Measurements from ENCODE around the gene GPATCH4. TPM values are rescaled to one million over a fixed set of nuclear protein-coding genes. Genes with fewer than 3 reads are reported as not detected.
"Not testable (repeated sequence)": the region's sequence is repeated elsewhere in the genome, so short reads cannot be mapped to it uniquely, and the experiment has no call there.

GPATCH4 gene
- total RNA-seq, 3 donors from 2014 or later: 171 to 190 (median 174) TPM

DNA sequence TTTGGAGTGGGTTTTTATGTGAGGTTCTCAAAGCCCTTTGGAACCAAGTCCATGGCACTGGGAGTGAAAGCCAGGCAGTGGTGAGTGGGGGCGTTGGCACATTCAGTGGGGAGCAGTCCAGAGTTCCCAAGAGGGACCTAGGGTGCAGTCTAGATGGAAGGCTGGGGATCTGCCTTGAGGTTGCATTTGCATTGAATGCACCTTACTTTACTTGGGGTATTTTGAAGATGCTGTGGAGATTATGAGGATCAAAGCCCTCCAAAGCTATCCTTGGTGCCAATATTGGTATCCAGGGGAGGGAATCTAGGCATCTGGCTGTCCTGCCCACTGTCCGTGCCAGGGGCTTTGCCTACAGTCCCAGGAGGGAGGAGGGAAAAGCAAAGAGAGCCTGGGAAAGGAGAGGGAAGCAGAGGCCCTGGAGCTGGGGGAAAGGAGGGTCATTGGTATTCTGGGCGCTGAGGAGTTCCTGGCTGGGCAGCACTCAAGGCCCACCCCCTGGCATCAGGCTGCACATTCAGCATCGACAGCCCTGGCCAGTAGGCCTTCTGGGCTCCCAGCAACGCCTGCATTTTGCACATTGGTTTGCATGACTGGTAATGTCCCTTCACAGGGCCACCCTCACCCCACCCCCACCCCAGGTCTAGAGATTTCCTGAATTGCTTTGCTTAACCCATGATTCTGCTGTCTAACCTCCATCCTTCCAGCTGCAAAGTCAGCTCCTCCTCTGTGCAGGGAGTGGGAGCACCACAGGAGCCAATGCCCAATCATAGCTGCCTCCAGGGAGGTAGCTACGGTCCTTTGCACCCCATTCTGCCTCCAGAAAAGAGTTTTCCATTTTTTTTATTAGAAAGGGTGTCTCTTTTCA, 39.8 kb upstream of the GPATCH4 start:
- no peaks in the 10 kb centered on the region for H3K9me3 Mint-ChIP-seq
- peak overlapping the region; percentile 55 for H3K4me3 Mint-ChIP-seq
- peaks cover 25% of the 10 kb centered on the region for H3K4me1 Mint-ChIP-seq (ENCODE audit: low read depth)
- DNase-seq (no peak), ATAC-seq (no peak)
- no peaks in the 10 kb centered on the region for H3K36me3 Mint-ChIP-seq (ENCODE audit: insufficient read depth)
- peaks cover 83% of the 10 kb centered on the region for H3K27me3 Mint-ChIP-seq (ENCODE audit: low read depth)

DNA sequence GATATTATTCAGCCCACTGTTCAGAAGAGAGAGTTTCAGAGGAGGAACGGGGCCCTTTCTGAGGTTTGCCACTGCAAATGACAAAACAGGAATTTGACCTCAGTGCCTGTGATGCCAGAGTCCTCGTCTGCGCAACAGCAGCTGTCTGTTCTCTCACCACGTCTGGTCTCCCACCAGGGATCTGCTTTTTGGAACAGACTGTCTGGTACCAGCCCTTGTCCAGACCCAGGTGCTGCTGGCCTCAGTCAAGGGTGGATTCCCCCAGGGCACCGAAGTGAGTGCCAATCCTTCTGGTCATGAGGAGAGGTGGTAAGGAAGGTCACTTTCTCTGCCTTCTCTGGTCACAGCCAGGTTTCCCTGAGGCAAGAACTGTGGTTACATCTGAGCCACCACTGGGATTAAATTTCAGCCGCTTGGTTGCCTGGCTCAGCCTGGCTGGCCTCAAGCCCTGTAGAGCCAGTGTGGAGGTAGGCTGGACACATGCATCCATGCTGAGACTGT, 38.4 kb upstream of the GPATCH4 start:
- Mint-ChIP-seq H3K27me3 (ENCODE audit: low read depth) (peaks cover 76% of the 10 kb centered on the region), H3K9me3 (no peaks in the 10 kb centered on the region), H3K4me1 (ENCODE audit: low read depth) (peaks cover 25% of the 10 kb centered on the region), H3K36me3 (ENCODE audit: insufficient read depth) (no peaks in the 10 kb centered on the region), H3K4me3 (no peak overlapping the region)
- no peak for DNase-seq
- no peak for ATAC-seq

DNA sequence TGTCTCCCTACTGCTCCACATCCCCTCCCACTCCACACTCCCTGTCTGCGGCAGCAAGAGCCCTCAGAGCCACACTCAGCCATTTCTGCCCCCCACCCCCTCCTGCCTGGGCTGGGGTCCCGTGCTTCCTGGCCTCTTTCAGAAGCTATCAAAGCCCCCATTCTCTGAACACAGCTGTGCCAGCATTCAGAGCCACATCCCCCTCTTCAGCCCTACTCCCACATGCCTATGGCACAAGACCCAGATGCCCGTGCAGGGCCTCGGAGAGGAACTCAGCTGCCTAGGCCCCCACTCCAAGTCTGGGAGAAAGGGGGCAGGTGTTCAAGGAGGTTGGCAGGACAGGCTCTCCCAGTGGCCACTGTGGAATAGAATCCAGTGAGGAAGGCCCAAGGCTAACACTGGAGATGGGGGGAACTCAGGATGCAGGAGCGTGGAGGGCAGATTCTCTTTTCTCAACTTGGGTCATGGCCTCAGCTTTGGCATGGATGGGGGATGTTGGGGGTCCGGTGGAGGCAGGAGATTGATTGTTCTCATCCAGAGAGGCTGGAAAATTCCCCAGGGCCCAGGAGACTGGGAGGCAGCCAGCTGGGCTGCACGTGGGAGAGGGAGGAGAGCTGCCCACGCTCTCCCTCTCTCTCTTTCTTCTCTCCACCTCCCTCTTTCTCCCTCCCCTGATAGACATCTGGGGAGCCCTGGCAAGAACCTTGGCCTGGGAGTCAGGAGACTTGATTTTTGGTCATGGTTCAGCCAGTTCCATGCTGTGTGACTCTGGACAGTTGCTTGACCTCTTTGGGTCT, 37.1 kb upstream of the GPATCH4 start:
- Mint-ChIP-seq H3K4me1 (ENCODE audit: low read depth) (peaks cover 17% of the 10 kb centered on the region), H3K9me3 (no peaks in the 10 kb centered on the region)

DNA sequence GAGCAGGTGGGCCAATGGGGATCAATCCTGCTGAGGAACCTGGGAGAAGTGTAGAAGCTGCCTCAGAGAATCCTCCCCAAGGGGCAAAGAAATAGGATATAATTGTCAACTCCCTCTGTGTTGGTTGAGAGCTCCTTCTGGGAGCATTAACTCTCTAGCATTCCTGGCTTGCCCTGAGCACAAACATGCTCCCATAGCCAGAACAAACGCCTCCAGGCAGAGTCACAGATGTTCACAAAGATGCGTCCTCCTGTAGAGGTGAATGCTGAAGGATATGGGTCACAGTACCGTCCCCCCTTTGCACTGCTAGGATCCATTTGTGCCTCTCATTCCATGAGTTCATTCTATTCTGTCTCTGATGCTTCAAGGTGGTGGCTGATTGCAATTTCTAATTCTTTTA, 31.1 kb upstream of the GPATCH4 start:
- H3K36me3 Mint-ChIP-seq (ENCODE audit: insufficient read depth): no peaks in the 10 kb centered on the region
- H3K4me1 Mint-ChIP-seq (ENCODE audit: low read depth): no peaks in the 10 kb centered on the region
- H3K4me3 Mint-ChIP-seq: no peak overlapping the region
- H3K27me3 Mint-ChIP-seq (ENCODE audit: low read depth): peaks cover 52% of the 10 kb centered on the region
- DNase-seq (no peak), ATAC-seq (no peak)
- no peaks in the 10 kb centered on the region for H3K9me3 Mint-ChIP-seq

More for the DNA sequence above, 37.1 kb upstream of the GPATCH4 start:
- Mint-ChIP-seq H3K36me3 (ENCODE audit: insufficient read depth) (no peaks in the 10 kb centered on the region), H3K4me3 (no peak overlapping the region), H3K27me3 (ENCODE audit: low read depth) (peaks cover 75% of the 10 kb centered on the region)
- ATAC-seq (no peak), DNase-seq (no peak)

DNA sequence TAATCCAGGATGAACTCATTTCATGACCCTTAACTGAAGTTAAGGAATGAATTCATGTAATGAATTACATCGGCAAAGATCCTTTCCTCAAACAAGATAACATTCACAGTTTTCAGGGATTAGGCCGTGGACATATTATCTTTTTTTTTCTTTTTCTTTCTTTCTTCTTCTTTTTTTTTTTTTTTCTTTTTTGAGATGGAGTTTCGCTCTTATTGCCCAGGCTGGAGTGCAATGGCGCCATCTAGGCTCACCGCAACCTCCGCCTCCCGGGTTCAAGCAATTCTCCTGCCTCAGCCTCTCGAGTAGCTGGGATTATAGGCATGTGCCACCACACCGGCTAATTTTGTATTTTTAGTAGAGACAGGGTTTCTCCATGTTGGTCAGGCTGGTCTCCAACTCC, 29.9 kb upstream of the GPATCH4 start:
- H3K9me3 Mint-ChIP-seq; H3K4me1 Mint-ChIP-seq (ENCODE audit: low read depth); H3K36me3 Mint-ChIP-seq (ENCODE audit: insufficient read depth); H3K4me3 Mint-ChIP-seq; DNase-seq; ATAC-seq: not testable (repeated sequence)
- peaks cover 48% of the 10 kb centered on the region for H3K27me3 Mint-ChIP-seq (ENCODE audit: low read depth)

DNA sequence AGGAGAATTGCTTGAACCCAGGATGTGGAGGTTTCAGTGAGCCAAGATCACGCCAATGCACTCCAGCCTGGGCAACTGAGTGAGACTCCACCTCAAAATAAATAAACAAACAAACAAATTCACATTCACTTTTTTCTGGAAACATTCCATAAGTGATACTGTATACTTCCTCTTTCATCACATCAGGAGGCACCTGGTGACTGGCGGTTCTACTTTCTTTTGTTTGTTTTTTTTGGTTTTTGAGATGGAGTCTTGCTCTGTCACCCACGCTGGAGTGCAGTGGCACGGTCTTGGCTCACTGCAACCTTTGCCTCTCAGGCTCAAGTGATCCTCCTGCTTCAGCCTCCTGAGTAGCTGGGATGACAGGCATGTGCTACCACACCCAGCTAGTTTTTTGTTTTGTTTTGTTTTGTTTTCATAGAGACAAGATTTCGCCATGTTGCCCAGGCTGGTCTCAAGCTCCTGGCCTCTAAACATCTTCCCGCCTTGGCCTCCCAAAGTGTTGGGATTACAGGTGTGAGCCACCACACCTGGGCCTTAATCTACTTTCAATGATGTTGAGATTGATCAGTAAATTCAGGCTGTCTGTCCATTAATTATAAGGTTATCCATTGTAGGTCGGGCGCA, 28.7 kb upstream of the GPATCH4 start:
- Mint-ChIP-seq H3K27me3 (ENCODE audit: low read depth) (peaks cover 49% of the 10 kb centered on the region), H3K4me1 (ENCODE audit: low read depth) (peaks cover 6% of the 10 kb centered on the region), H3K36me3 (ENCODE audit: insufficient read depth) (no peaks in the 10 kb centered on the region), H3K4me3 (no peak overlapping the region), H3K9me3 (no peaks in the 10 kb centered on the region)
- DNase-seq (no peak), ATAC-seq (no peak)

DNA sequence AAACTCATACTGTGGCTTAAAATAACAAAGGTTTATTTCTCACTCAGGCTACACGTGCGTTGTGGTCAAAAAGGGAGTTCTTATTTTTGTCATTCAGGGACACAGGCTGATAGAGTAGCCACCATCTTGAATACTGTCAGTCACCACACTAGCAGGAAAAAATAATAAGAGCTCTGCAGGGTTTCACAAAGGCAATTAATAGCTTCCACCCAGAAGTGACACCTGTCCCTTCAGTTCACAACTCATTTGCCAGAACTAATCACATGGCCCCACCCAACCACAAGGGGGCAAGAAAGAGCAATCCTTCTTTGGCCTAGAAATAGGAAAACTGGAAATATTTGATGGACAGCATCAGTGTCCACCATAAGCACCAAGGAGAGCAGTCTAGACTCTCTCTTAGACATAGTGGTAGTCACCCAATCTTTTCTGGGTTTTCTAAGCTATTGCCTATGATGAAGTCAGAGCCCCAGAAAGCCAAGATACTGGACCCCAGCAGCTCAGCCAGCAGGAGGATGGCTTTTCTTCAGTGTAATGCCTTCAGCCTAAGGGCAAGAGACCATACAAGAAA, 26.1 kb upstream of the GPATCH4 start:
- no peak overlapping the region for H3K4me3 Mint-ChIP-seq
- peaks cover 47% of the 10 kb centered on the region for H3K27me3 Mint-ChIP-seq (ENCODE audit: low read depth)
- H3K36me3 Mint-ChIP-seq (ENCODE audit: insufficient read depth): no peaks in the 10 kb centered on the region
- no peak for ATAC-seq
- no peak for DNase-seq
- H3K4me1 Mint-ChIP-seq (ENCODE audit: low read depth): peaks cover 8% of the 10 kb centered on the region
- H3K9me3 Mint-ChIP-seq: no peaks in the 10 kb centered on the region

DNA sequence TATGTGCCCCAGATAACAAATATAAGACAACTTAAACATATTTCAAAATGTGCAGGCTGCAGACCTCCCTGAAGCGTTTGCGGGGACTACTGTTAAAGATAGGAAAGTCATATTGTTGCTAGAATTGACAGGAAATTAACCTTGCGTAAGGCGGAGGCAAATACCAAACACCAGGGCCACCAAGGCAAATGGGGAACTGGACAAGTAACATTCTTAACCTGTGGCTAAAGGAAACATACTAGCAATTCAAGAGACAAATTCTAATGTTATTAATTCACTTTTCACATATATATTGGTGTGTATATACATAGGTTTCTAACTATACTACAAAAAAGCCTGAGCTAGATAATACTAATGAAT, 24.8 kb upstream of the GPATCH4 start:
- ATAC-seq (no peak), DNase-seq (no peak)
- Mint-ChIP-seq H3K4me1 (ENCODE audit: low read depth) (peaks cover 8% of the 10 kb centered on the region), H3K36me3 (ENCODE audit: insufficient read depth) (no peaks in the 10 kb centered on the region), H3K4me3 (no peak overlapping the region), H3K27me3 (ENCODE audit: low read depth) (peaks cover 47% of the 10 kb centered on the region), H3K9me3 (no peaks in the 10 kb centered on the region)

DNA sequence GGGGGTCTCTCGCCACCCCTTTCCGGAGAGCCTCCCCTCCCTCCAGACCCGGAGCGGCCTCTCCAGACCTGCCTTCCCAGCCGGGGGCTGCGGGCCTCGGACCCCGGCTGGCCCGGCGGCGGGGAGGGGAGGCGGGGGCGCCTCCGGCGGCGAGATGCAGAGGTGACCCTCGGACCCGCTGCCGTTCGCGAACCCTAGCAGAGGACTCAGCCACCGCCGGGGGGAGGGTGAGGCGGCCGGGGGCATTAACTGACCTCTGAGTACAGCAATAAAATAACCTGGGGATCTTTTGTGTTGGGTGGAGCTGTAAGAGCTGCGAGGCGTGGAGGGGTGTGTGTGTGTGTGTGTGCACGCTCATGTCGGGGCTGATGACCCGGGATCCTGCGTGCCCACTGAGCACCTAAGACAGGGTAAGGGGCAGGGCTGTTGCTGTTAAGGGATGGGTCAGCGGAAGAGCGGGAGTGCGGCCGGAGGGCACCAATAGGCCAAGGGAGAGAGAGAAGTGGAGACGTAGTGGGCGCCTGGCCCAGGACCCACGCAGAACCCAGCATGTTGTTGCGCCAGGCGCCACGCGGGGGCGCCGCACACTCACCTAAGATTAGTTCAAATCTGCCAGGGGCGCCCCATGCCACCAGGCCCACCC, 24.3 kb upstream of the GPATCH4 start:
- H3K4me1 Mint-ChIP-seq (ENCODE audit: low read depth): peaks cover 8% of the 10 kb centered on the region
- ATAC-seq: peak; percentile 57 to 60
- no peaks in the 10 kb centered on the region for H3K36me3 Mint-ChIP-seq (ENCODE audit: insufficient read depth)
- DNase-seq: peak; percentile 74
- H3K9me3 Mint-ChIP-seq: no peaks in the 10 kb centered on the region
- peak overlapping the region; percentile 63 for H3K4me3 Mint-ChIP-seq
- H3K27me3 Mint-ChIP-seq (ENCODE audit: low read depth): peaks cover 45% of the 10 kb centered on the region

DNA sequence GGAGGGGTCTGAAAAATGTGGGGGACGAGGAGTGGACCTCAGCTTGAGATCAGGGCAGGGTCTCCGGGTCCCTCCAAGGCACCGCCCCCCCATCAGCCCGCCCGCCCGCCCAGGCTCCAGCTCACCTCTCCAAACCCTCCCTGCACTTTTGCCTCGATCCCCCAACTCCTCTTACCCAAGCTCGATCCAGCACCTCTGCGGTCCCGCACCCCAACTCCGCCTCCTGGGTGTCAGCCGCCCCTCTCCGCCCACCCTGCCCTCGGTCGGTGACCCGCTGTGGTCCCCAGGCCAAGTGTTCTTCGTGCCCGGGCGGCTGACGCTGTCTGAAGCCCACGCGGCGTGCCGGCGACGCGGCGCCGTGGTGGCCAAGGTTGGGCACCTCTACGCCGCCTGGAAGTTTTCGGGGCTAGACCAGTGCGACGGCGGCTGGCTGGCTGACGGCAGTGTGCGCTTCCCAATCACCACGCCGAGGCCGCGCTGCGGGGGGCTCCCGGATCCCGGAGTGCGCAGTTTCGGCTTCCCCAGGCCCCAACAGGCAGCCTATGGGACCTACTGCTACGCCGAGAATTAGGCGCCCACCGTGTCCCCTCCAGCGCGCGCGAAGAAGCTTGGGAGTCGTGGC, 23.6 kb upstream of the GPATCH4 start:
- Mint-ChIP-seq H3K4me1 (ENCODE audit: low read depth) (peaks cover 8% of the 10 kb centered on the region), H3K9me3 (no peaks in the 10 kb centered on the region), H3K27me3 (ENCODE audit: low read depth) (peaks cover 49% of the 10 kb centered on the region), H3K4me3 (peak overlapping the region; percentile 46), H3K36me3 (ENCODE audit: insufficient read depth) (no peaks in the 10 kb centered on the region)
- ATAC-seq (peak; percentile 29 to 42), DNase-seq (no peak)

DNA sequence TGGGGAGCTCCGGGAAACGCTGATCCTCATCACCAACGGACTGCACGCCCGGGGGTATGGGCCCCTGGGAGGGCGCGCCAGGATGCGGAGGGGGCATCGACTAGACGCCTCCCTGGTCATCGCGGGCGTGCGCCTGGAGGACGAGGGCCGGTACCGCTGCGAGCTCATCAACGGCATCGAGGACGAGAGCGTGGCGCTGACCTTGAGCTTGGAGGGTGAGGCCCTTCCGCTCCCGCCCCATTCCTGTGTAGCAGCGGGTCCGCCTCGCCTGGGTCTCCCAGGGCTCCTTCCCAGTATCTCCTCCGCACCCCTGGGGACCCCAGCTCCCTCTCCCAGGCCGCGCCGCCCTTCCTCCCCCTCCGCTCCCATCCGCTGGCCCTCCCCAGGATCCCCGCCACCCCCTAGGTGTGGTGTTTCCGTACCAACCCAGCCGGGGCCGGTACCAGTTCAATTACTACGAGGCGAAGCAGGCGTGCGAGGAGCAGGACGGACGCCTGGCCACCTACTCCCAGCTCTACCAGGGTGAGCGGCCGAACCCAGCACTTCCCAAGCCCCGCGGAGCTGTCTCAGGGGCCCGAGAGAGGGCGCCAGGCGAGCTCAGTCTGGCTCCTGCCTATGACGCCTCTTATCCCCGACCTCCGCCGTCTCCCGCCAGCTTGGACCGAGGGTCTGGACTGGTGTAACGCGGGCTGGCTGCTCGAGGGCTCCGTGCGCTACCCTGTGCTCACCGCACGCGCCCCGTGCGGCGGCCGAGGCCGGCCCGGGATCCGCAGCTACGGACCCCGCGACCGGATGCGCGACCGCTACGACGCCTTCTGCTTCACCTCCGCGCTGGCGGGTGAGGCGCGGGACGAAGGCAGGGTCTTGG, 22.9 kb upstream of the GPATCH4 start:
- Mint-ChIP-seq H3K27me3 (ENCODE audit: low read depth) (peaks cover 56% of the 10 kb centered on the region), H3K4me1 (ENCODE audit: low read depth) (peaks cover 8% of the 10 kb centered on the region), H3K36me3 (ENCODE audit: insufficient read depth) (no peaks in the 10 kb centered on the region), H3K9me3 (no peaks in the 10 kb centered on the region), H3K4me3 (peak overlapping the region; percentile 50)
- ATAC-seq (peak; percentile 67), DNase-seq (no peak)

DNA sequence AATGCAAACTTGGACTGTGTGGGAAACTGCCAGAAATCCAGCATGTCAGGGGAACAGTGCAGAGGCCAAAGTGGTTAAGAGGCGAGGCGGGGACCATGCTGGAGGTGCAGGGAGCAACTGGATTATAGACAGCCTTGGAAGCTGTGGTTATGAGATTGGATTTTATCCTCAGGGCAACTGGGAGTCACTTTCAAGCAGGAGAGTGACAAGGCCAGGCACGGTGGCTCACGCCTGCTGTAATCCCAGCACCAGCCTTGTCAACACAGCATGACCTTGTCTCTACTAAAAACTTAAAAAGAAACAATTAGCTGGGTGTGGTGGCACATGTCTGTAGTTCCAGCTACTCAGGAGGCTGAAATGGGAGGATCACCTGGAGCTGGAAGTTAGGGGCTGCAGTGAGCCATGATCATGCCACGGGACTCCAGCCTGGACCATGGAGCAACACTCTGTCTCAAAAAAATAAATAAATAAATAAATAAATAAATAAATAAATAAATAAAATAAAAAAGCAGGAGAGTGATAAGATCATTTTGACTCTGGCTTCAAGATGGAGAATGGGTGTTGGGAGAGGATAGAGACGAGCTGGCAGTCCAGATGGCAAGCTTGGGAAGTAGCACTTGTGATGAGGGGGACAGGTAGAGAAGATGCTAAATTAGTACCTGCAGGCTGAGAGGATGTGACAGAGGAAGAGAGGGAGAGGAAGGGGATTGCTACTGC, 21.5 kb upstream of the GPATCH4 start:
- DNase-seq: no peak
- Mint-ChIP-seq H3K4me3 (peak overlapping the region; percentile 55), H3K4me1 (ENCODE audit: low read depth) (peaks cover 8% of the 10 kb centered on the region), H3K36me3 (ENCODE audit: insufficient read depth) (no peaks in the 10 kb centered on the region), H3K27me3 (ENCODE audit: low read depth) (peaks cover 59% of the 10 kb centered on the region), H3K9me3 (no peaks in the 10 kb centered on the region)
- no peak for ATAC-seq
